Right lobe of liver (tissue), 6 donors: ENCODE measurements around the gene SAT2. TPM values are rescaled to one million over a fixed set of nuclear protein-coding genes. Genes with fewer than 3 reads are reported as not detected.

ENCODE experiments used
- ATAC-seq, 4 donors: fragments of 200-7000 bp; cut with Tn5 transposase; one replicate each; pipeline ENCODE4 v1.9.1; 2020; ENCODE audit warnings: mild to moderate bottlenecking in 4 of 4, moderate library complexity in 4 of 4
- DNase-seq, 3 donors: peaks; one replicate each; pipeline ENCODE4 v3.0.0-alpha.2; 2020
- H3K27ac ChIP-seq, 3 donors: fragments of 200-600 bp; one replicate each; pipeline ENCODE4 v1.8.0; 2022
- H3K27me3 ChIP-seq, 2 donors: fragments of 200-600 bp; one replicate each; pipeline ENCODE4 v1.8.0; 2022
- H3K36me3 ChIP-seq, 4 donors: fragments of 200-600 bp; sonication (generic) in 1 of 4; one replicate each; pipeline versions ENCODE4 v1.5.1 to v1.8.0; 2017 to 2022; ENCODE audit warnings: control low read depth in 1 of 4
- H3K4me1 ChIP-seq, 4 donors: fragments of 200-600 bp; sonication (generic) in 1 of 4; one replicate each; pipeline versions ENCODE4 v1.5.1 to v1.8.0; 2017 to 2022; ENCODE audit warnings: control low read depth in 1 of 4
- H3K4me3 ChIP-seq, 3 donors: fragments of 200-600 bp; one replicate each; pipeline ENCODE4 v1.8.0; 2022
- H3K9me3 ChIP-seq, 4 donors: fragments of 200-600 bp; sonication (generic) in 1 of 4; one replicate each; pipeline versions ENCODE4 v1.5.1 to v1.8.0; 2017 to 2022; ENCODE audit warnings: control low read depth in 1 of 4
- POLR2A ChIP-seq: fragments of 450-650 bp; IDR thresholded peaks from one replicate; pipeline ENCODE4 v1.6.1; 2017; ENCODE audit warnings: antibody characterized with exemption, mild to moderate bottlenecking
- WGBS: methylation state at CpG from one replicate; pipeline ENCODE4 v1.1.6; 2018; ENCODE audit warnings: low coverage, low lambda C conversion rate; ENCODE audit not compliant: insufficient coverage; ENCODE audit errors: missing lambda C conversion rate; 5-methylcytosine and 5-hydroxymethylcytosine counted together
- intact Hi-C, 2 donors: fragments of 100-400 bp; cut with DNase I; formaldehyde crosslinking; loops; one replicate each; pipeline versions ENCODE4 v1.11.2 to v1.14.1; 2022
- long read RNA-seq: library from polyadenylated mRNA; unstranded; transcript quantifications from one replicate; pipeline ENCODE4 v2.0.0, GENCODE V29; 2019
- total RNA-seq, 6 experiments: library from RNA; depleted of rRNA in 2 of 6; stranded (reverse); fragments of >200 nt in 2 of 6; fragmentation: NEBNext Ultra II Directional in 3 of 6; extraction: Animal tissue kit (Norgen Biotek cat#: 25700) in 3 of 6; gene quantifications; one replicate each; pipeline versions ENCODE4 v1.1.0 to v1.2.4, GENCODE V29; 2016 to 2023
- TF ChIP-seq, protein P1 (sequence below), 4 donors: fragments of 200-600 bp in 3 of 4; fragments of 450-650 bp in 1 of 4; IDR thresholded peaks; one replicate each; pipeline versions ENCODE4 v1.5.1 to v1.8.0; 2016 to 2022; ENCODE audit warnings: antibody characterized with exemption in 4 of 4, mild to moderate bottlenecking in 2 of 4
- donor health status: DM: no; HTN: yes; CAD: no.
- donor health status: DM: no; HTN: no; CAD: no.
- donor health status: DM: no; HTN: no; CAD: no.
- donor health status: DM: no; HTN: yes; CAD: no.
- donor health status: DM: no; HTN: yes; CAD: no.

The SAT2 gene
- 100 to 1,000 TPM in 5 of 6 experiments, 10 to 100 TPM in 1; 99.3 to 187 (median 120) TPM for total RNA-seq
- long read RNA-seq, transcript SAT2-201 (6 exons, 946 nt) = minor isoform, 22 of 66 reads
- long read RNA-seq, transcript SAT2-202 (6 exons, 974 nt) = major isoform, 26 of 66 reads
- long read RNA-seq, partial matches to known transcripts = 0 of 66 reads
- long read RNA-seq, other reads (novel, unspliced or antisense) = 4 of 66 reads

DNA sequence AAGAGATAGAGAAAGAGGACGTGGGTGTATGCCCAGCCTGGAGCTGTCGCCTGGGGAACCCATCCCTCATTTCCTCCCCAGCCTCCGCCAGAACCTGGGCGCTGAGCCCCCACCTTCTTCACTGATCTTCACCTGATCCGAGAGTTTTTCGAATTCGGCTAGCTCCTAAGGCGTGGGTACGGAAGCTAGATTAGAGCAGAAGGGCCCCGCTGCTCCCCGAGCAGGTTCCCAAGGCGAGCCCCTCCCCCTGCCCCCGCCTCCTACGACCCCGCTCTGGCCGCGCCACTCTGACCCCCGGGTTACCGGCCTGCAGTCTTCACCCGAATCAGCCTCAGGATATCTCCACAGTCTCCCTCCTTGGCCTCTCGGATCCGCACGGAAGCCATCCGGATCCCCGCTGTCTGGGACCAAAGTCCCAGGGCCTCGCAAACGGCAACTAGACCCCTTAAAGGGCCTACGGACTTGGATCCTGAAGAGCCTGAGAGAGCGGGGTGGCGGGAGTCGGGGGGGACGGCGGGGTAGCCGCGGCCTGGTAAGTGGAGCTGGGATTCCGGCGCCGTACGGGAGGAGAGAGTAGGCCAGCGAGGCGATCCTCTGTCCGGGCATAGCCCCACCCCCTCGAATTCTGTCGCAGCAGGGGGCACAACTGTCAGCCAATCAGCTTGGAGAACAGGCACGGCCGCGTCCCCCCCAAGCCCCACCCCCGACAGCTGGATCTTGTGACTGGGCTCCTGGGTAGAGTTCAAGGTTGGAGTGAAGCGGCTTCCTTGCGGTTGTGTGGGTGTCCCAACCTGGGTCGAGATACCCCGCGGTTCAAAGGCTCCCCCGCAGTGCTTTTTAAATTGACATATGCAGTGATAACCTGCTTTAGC, at the start of gene SAT2:
TSS of gene SAT2 (minus strand) at position 572 of the 872 bp plus-strand sequence. CDS start at position 386, 186 bp downstream.
- Histone ChIP-seq H3K9me3 (no peaks in the 10 kb centered on the region), H3K4me1 (peaks cover 0 to 70% (median 29%) of the 10 kb centered on the region in 4 donors), H3K27ac (peak within 1 kb of the TSS; percentile 91 to 98 (median 93)), H3K4me3 (peak within 1 kb of the TSS; percentile 59 to 88 (median 87)), H3K36me3 (no peaks in the 10 kb centered on the region), H3K27me3 (no peaks in the 10 kb centered on the region)
- DNase-seq = peak; percentile 96 to 98 (median 96)
- intact Hi-C loops = no loop called here
- ATAC-seq = peak; percentile 83 to 91 (median 86)
- TF ChIP-seq, protein P1, sequence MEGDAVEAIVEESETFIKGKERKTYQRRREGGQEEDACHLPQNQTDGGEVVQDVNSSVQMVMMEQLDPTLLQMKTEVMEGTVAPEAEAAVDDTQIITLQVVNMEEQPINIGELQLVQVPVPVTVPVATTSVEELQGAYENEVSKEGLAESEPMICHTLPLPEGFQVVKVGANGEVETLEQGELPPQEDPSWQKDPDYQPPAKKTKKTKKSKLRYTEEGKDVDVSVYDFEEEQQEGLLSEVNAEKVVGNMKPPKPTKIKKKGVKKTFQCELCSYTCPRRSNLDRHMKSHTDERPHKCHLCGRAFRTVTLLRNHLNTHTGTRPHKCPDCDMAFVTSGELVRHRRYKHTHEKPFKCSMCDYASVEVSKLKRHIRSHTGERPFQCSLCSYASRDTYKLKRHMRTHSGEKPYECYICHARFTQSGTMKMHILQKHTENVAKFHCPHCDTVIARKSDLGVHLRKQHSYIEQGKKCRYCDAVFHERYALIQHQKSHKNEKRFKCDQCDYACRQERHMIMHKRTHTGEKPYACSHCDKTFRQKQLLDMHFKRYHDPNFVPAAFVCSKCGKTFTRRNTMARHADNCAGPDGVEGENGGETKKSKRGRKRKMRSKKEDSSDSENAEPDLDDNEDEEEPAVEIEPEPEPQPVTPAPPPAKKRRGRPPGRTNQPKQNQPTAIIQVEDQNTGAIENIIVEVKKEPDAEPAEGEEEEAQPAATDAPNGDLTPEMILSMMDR (IDR thresholded peaks at IDR 0.05) = no peak
- peak; percentile 89 for TF ChIP-seq POLR2A
- WGBS = 0% methylated on average over 23 of the region's 54 CpGs

- Histone ChIP-seq H3K4me3 (no peak overlapping the region), H3K9me3 (peaks cover 0 to 4% (median 2%) of the 10 kb centered on the region in 4 donors), H3K27me3 (no peaks in the 10 kb centered on the region), H3K27ac (no peak overlapping the region), H3K36me3 (peaks cover 0 to 33% (median 16%) of the 10 kb centered on the region in 4 donors), H3K4me1 (no peaks in the 10 kb centered on the region)
- WGBS = no CpG with 5 or more reads among the region's 5 CpGs
- no peak for TF ChIP-seq POLR2A
- ATAC-seq (peak in 1 of 4 donors; percentile 21), DNase-seq (no peak)
- intact Hi-C loops = loop anchor here in 1 of 2 donors (10.0 kb wide), 1 partner anchor 82 kb away; the partner anchor contains the start of gene SOX15
These were observed 48.9 kb upstream of the SAT2 start for GRCh38 chr17:7676533-7676932.

DNA sequence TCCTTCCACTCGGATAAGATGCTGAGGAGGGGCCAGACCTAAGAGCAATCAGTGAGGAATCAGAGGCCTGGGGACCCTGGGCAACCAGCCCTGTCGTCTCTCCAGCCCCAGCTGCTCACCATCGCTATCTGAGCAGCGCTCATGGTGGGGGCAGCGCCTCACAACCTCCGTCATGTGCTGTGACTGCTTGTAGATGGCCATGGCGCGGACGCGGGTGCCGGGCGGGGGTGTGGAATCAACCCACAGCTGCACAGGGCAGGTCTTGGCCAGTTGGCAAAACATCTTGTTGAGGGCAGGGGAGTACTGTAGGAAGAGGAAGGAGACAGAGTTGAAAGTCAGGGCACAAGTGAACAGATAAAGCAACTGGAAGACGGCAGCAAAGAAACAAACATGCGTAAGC, 47.3 kb upstream of the SAT2 start:
- Histone ChIP-seq H3K4me1 (no peaks in the 10 kb centered on the region), H3K27ac (no peak overlapping the region), H3K4me3 (no peak overlapping the region), H3K27me3 (no peaks in the 10 kb centered on the region), H3K9me3 (peaks cover 0 to 4% (median 2%) of the 10 kb centered on the region in 4 donors), H3K36me3 (peaks cover 0 to 46% (median 25%) of the 10 kb centered on the region in 4 donors)
- intact Hi-C loops = loop anchor here in 1 of 2 donors (10.0 kb wide), 1 partner anchor 80 kb away; the partner anchor contains the start of gene SOX15
- DNase-seq (no peak), ATAC-seq (no peak)
- 91% methylated on average over 7 of the region's 14 CpGs for WGBS
- no peak for TF ChIP-seq POLR2A
- TF ChIP-seq, protein P1 (IDR thresholded peaks at IDR 0.05) = no peak

- no peaks in the 10 kb centered on the region for H3K27me3 ChIP-seq
- H3K4me3 ChIP-seq = no peak overlapping the region
- peaks cover 0 to 4% (median 2%) of the 10 kb centered on the region in 4 donors for H3K9me3 ChIP-seq
- TF ChIP-seq, protein P1 (IDR thresholded peaks at IDR 0.05) = peak; percentile 33 to 51 (median 38)
- TF ChIP-seq POLR2A = no peak
- H3K36me3 ChIP-seq = peaks cover 0 to 56% (median 29%) of the 10 kb centered on the region in 4 donors
- H3K27ac ChIP-seq = no peak overlapping the region
- no peaks in the 10 kb centered on the region for H3K4me1 ChIP-seq
- DNase-seq = no peak
- WGBS = 94% methylated on average over 2 of the region's 2 CpGs
- intact Hi-C loops = loop anchor here in 1 of 2 donors (10.0 kb wide), 1 partner anchor 78 kb away; the partner anchor contains the start of gene SOX15
- ATAC-seq = no peak
These were observed 45.6 kb upstream of the SAT2 start for GRCh38 chr17:7673239-7673638.
